A549 (cell line): ENCODE results near the gene PSMD12.

Experiments
- CEBPB ChIP-seq, 2 experiments: fragments of >200 bp in 1 of 2; sonication (Bioruptor Twin) in 1 of 2; formaldehyde crosslinking in 1 of 2; IDR thresholded peaks; 2 replicates each; pipeline ENCODE4 v1.6.1; 2012 to 2016
- CHD2 ChIP-seq: fragments of 150-350 bp; IDR thresholded peaks from 2 replicates; pipeline ENCODE4 v1.6.1; 2014; ENCODE audit warnings: low read length; ENCODE audit not compliant: partially characterized antibody
- CTCF ChIP-seq: fragments of >200 bp; sonication (Bioruptor Twin); formaldehyde crosslinking; IDR thresholded peaks from 3 replicates; pipeline ENCODE4 v1.5.1; 2016
- ELK1 ChIP-seq: fragments of 150-350 bp; IDR thresholded peaks from 2 replicates; pipeline ENCODE4 v1.6.1; 2014; ENCODE audit warnings: low read depth, mild to moderate bottlenecking, low read length
- HDAC2 ChIP-seq: fragments of 200-600 bp; sonication (generic); IDR thresholded peaks from 2 replicates; pipeline ENCODE4 v1.6.1; 2016
- JUNB ChIP-seq: fragments of >200 bp; sonication (Bioruptor Twin); formaldehyde crosslinking; IDR thresholded peaks from 2 replicates; pipeline ENCODE4 v1.6.1; 2016
- MAFK ChIP-seq: fragments of 450-650 bp; IDR thresholded peaks from 2 replicates; pipeline ENCODE4 v1.6.1; 2014; ENCODE audit not compliant: partially characterized antibody
- MAZ ChIP-seq: fragments of 150-350 bp; IDR thresholded peaks from 2 replicates; pipeline ENCODE4 v1.6.1; 2014; ENCODE audit warnings: antibody characterized with exemption, low read depth, low read length, borderline replicate concordance
- PHF8 ChIP-seq: fragments of 200-600 bp; sonication (generic); IDR thresholded peaks from 2 replicates; pipeline ENCODE4 v1.6.1; 2016; ENCODE audit warnings: low read depth, mild to moderate bottlenecking, antibody characterized with exemption, moderate library complexity, borderline replicate concordance
- POLR2A ChIP-seq: IDR thresholded peaks from 2 replicates; pipeline ENCODE4 v1.6.1; 2012; ENCODE audit warnings: mild to moderate bottlenecking, low read length
- RAD21 ChIP-seq, 2 experiments: fragments of >200 bp in 1 of 2; sonication (Bioruptor Twin) in 1 of 2; formaldehyde crosslinking in 1 of 2; IDR thresholded peaks in 1 of 2; conservative IDR thresholded peaks in 1 of 2; 2 replicates in 1 of 2; 3 replicates in 1 of 2; pipeline ENCODE4 v1.6.1; 2012 to 2018; ENCODE audit warnings: inconsistent platforms in 1 of 2

GRCh38 chr17:67328026-67328425 lies 38.4 kb downstream of the PSMD12 start:
- TF ChIP-seq RAD21 (conservative IDR thresholded peaks at IDR 0.05 in 1 of 2, IDR thresholded peaks at IDR 0.05 in 1 of 2), result no peak
- TF ChIP-seq JUNB, result no peak
- no peak for TF ChIP-seq MAFK
- no peak for TF ChIP-seq PHF8
- TF ChIP-seq CHD2, result no peak
- TF ChIP-seq HDAC2, result no peak
- TF ChIP-seq CEBPB (IDR thresholded peaks at IDR 0.05), result no peak
- TF ChIP-seq ELK1, result no peak
- no peak for TF ChIP-seq CTCF
- no peak for TF ChIP-seq MAZ
- TF ChIP-seq POLR2A, result no peak
